HEK293 (cell line): ENCODE measurements around the gene FMNL3.

Source experiments
- CTCF ChIA-PET: fragments of 350-600 bp; formaldehyde crosslinking; extraction: SDS; loops from one replicate; lab custom pipeline; 2021; ENCODE audit warnings: antibody characterized with exemption; lab: Yijun Ruan, JAX
- POLR2A ChIA-PET: fragments of 300-600 bp; formaldehyde crosslinking; extraction: SDS; loops from one replicate; lab custom pipeline; 2020; ENCODE audit warnings: antibody characterized with exemption, inconsistent platforms; lab: Yijun Ruan, JAX
- H3K27ac ChIP-seq: fragments of 200-500 bp; sonication (Bioruptor generic); 2 replicates; pipeline ENCODE4 v1.5.1; 2014; ENCODE audit warnings: low read depth, low read length, control low read depth, inconsistent platforms; ENCODE audit errors: extremely low read depth
- H3K36me3 ChIP-seq, 2 experiments: fragments of 200-500 bp in 1 of 2; sonication (Bioruptor generic) in 1 of 2; 1 replicate in 1 of 2; 2 replicates in 1 of 2; pipeline ENCODE4 v1.5.1; 2014 to 2017; ENCODE audit warnings: inconsistent platforms in 2 of 2, low read length in 2 of 2; ENCODE audit not compliant: control insufficient read depth in 2 of 2, insufficient read depth in 1 of 2
- H3K4me1 ChIP-seq: fragments of 200-500 bp; sonication (Bioruptor generic); 2 replicates; pipeline ENCODE4 v1.5.1; 2014; ENCODE audit warnings: mild to moderate bottlenecking, low read length, inconsistent platforms; ENCODE audit not compliant: control insufficient read depth, insufficient read depth
- H3K4me3 ChIP-seq: 2 replicates; pipeline ENCODE4 v1.5.1; 2011; ENCODE audit warnings: low read depth, mild to moderate bottlenecking, control low read depth, low read length, moderate library complexity
- H3K9me3 ChIP-seq: fragments of 200-500 bp; sonication (Bioruptor generic); 2 replicates; pipeline ENCODE4 v1.5.1; 2014; ENCODE audit warnings: low read depth, low read length, inconsistent platforms; ENCODE audit not compliant: control insufficient read depth, insufficient read depth
- GLIS1 ChIP-seq: fragments of 450-650 bp; formaldehyde crosslinking; IDR thresholded peaks from 2 replicates; pipeline ENCODE4 v1.5.1; 2016; ENCODE audit warnings: missing biosample characterization, missing genetic modification characterization
- KLF1 ChIP-seq: fragments of 450-650 bp; formaldehyde crosslinking; IDR thresholded peaks from 2 replicates; pipeline ENCODE4 v1.5.1; 2016; ENCODE audit warnings: missing biosample characterization, missing genetic modification characterization
- KLF16 ChIP-seq: fragments of 450-650 bp; formaldehyde crosslinking; IDR thresholded peaks from 2 replicates; pipeline ENCODE4 v1.5.1; 2017; ENCODE audit warnings: missing biosample characterization, missing genetic modification characterization
- ZBTB21 ChIP-seq: fragments of 450-650 bp; formaldehyde crosslinking; IDR thresholded peaks from 2 replicates; pipeline ENCODE4 v1.5.1; 2017; ENCODE audit warnings: missing biosample characterization, missing genetic modification characterization
- ZBTB6 ChIP-seq: fragments of 450-650 bp; formaldehyde crosslinking; IDR thresholded peaks from 2 replicates; pipeline ENCODE4 v1.5.1; 2017; ENCODE audit warnings: missing biosample characterization, missing genetic modification characterization
- ZFP69B ChIP-seq: fragments of 450-650 bp; formaldehyde crosslinking; IDR thresholded peaks from 2 replicates; pipeline ENCODE4 v1.5.1; 2016; ENCODE audit warnings: missing biosample characterization, missing genetic modification characterization
- ZNF114 ChIP-seq: fragments of 450-650 bp; formaldehyde crosslinking; IDR thresholded peaks from 2 replicates; pipeline ENCODE4 v1.5.0; 2017; ENCODE audit warnings: missing biosample characterization, missing genetic modification characterization
- ZNF146 ChIP-seq: fragments of 450-650 bp; formaldehyde crosslinking; IDR thresholded peaks from 2 replicates; pipeline ENCODE4 v1.5.1; 2016; ENCODE audit warnings: missing biosample characterization, missing genetic modification characterization
- ZNF16 ChIP-seq: fragments of 450-650 bp; formaldehyde crosslinking; IDR thresholded peaks from 2 replicates; pipeline ENCODE4 v1.5.1; 2016; ENCODE audit warnings: low read depth, missing biosample characterization, missing genetic modification characterization
- ZNF175 ChIP-seq: fragments of 450-650 bp; formaldehyde crosslinking; IDR thresholded peaks from 2 replicates; pipeline ENCODE4 v1.5.1; 2016; ENCODE audit warnings: missing biosample characterization, missing genetic modification characterization
- ZNF221 ChIP-seq: fragments of 450-650 bp; formaldehyde crosslinking; IDR thresholded peaks from 2 replicates; pipeline ENCODE4 v1.5.1; 2017; ENCODE audit warnings: missing biosample characterization, missing genetic modification characterization, borderline replicate concordance
- ZNF416 ChIP-seq: fragments of 450-650 bp; formaldehyde crosslinking; IDR thresholded peaks from 2 replicates; pipeline ENCODE4 v1.5.1; 2016; ENCODE audit warnings: missing biosample characterization, missing genetic modification characterization
- ZNF561 ChIP-seq: fragments of 450-650 bp; IDR thresholded peaks from 2 replicates; pipeline ENCODE4 v1.5.1; 2018; ENCODE audit warnings: missing biosample characterization, missing genetic modification characterization, borderline replicate concordance
- ZNF624 ChIP-seq: fragments of 450-650 bp; formaldehyde crosslinking; IDR thresholded peaks from 2 replicates; pipeline ENCODE4 v1.5.1; 2017; ENCODE audit warnings: missing biosample characterization, missing genetic modification characterization
- ZNF660 ChIP-seq: fragments of 450-650 bp; IDR thresholded peaks from 2 replicates; pipeline ENCODE4 v1.5.1; 2018; ENCODE audit warnings: missing biosample characterization, mild to moderate bottlenecking, missing genetic modification characterization
- TF ChIP-seq, protein P1 (sequence below): fragments of 450-650 bp; formaldehyde crosslinking; IDR thresholded peaks from 2 replicates; pipeline ENCODE4 v1.5.1; 2017; ENCODE audit warnings: missing biosample characterization, missing genetic modification characterization
- TF ChIP-seq, protein P2 (sequence below): fragments of 450-650 bp; formaldehyde crosslinking; conservative IDR thresholded peaks from 2 replicates; pipeline ENCODE4 v1.5.1; 2016; ENCODE audit warnings: low read depth, missing biosample characterization, missing genetic modification characterization

The FMNL3 gene

DNA sequence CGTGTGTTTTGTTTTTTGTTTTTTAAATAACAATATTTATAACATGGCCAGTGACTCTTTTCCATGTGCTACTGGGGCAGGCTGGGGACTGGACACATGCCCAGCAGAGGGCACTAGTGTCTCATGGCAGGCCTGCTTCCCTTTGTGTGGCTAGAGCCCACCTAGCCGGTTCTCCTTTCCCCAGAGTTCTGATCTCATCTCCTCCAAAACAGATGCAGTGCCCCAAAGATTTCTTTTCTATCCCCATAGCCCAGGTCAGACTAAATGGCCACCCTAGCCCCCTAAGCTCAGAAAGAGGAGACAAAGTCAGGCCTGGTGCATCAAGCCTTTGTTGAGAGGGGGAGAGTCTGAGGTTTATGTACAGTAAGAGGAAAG is 62.6 kb downstream of the FMNL3 start (continued):
- TF ChIP-seq ZNF221 (no peak), ZNF660 (peak; percentile 50; the same call in 1 of the 2 replicates)
- TF ChIP-seq, protein P1, sequence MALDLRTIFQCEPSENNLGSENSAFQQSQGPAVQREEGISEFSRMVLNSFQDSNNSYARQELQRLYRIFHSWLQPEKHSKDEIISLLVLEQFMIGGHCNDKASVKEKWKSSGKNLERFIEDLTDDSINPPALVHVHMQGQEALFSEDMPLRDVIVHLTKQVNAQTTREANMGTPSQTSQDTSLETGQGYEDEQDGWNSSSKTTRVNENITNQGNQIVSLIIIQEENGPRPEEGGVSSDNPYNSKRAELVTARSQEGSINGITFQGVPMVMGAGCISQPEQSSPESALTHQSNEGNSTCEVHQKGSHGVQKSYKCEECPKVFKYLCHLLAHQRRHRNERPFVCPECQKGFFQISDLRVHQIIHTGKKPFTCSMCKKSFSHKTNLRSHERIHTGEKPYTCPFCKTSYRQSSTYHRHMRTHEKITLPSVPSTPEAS (tag by site-specific recombination), result no peak

GRCh38 chr12:49643961-49644619 is 63.1 kb downstream of the FMNL3 start:
- Histone ChIP-seq H3K36me3 (peaks cover 4 to 64% of the 10 kb centered on the region in 2 experiments; a peak in 1 of 3 replicates), H3K4me1 (no peaks in the 10 kb centered on the region), H3K4me3 (no peak overlapping the region), H3K9me3 (no peaks in the 10 kb centered on the region), H3K27ac (no peak overlapping the region)
- TF ChIP-seq ZNF561 (tag by site-specific recombination) (no peak), ZNF175 (tag by site-specific recombination) (no peak), ZNF146 (tag by site-specific recombination) (no peak), ZBTB21 (tag by site-specific recombination) (no peak)
- TF ChIP-seq, protein P2, sequence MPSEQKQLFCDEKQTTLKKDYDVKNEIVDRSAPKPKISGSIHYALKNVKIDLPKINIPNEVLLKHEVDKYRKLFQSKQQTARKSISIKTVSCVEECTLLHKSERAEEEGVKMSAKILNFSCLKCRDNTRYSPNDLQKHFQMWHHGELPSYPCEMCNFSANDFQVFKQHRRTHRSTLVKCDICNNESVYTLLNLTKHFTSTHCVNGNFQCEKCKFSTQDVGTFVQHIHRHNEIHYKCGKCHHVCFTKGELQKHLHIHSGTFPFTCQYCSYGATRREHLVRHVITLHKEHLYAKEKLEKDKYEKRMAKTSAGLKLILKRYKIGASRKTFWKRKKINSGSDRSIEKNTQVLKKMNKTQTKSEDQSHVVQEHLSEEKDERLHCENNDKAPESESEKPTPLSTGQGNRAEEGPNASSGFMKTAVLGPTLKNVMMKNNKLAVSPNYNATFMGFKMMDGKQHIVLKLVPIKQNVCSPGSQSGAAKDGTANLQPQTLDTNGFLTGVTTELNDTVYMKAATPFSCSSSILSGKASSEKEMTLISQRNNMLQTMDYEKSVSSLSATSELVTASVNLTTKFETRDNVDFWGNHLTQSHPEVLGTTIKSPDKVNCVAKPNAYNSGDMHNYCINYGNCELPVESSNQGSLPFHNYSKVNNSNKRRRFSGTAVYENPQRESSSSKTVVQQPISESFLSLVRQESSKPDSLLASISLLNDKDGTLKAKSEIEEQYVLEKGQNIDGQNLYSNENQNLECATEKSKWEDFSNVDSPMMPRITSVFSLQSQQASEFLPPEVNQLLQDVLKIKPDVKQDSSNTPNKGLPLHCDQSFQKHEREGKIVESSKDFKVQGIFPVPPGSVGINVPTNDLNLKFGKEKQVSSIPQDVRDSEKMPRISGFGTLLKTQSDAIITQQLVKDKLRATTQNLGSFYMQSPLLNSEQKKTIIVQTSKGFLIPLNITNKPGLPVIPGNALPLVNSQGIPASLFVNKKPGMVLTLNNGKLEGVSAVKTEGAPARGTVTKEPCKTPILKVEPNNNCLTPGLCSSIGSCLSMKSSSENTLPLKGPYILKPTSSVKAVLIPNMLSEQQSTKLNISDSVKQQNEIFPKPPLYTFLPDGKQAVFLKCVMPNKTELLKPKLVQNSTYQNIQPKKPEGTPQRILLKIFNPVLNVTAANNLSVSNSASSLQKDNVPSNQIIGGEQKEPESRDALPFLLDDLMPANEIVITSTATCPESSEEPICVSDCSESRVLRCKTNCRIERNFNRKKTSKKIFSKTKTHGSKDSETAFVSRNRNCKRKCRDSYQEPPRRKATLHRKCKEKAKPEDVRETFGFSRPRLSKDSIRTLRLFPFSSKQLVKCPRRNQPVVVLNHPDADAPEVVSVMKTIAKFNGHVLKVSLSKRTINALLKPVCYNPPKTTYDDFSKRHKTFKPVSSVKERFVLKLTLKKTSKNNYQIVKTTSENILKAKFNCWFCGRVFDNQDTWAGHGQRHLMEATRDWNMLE, result no peak
- ChIA-PET POLR2A (interaction anchor here (0.6 kb wide), 1 partner anchor 115 kb away, joined by 5 read pairs; no protein-coding TSS in a partner anchor), CTCF (interaction anchor here (0.6 to 8.4 kb wide), 23 partner anchors 9 to 661 kb away, joined by 3 to 72 read pairs (median 4); partner anchors contain the start of gene FMNL3)

DNA sequence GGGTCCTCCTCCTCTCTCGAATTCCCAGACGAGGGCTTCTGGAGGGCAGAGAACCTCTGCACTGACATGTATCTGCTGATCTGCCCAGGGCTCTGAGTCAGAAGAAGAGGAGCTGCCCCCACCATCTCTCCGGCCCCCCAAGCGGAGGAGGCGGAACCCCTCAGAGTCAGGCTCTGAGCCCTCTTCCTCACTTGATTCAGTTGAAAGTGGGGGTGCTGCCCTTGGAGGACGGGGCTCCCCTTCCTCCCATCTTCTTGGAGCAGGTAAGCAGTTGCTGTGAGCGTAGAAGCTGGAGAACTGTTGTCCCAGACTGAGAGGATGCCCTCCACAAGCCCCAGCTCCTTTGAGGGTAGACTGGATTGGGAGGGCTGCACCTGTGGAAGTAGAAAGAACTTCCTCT is 64.1 kb downstream of the FMNL3 start:
- Histone ChIP-seq H3K36me3 (peaks cover 4 to 54% of the 10 kb centered on the region in 2 experiments; a peak in 1 of 3 replicates), H3K27ac (no peak overlapping the region), H3K9me3 (no peaks in the 10 kb centered on the region), H3K4me3 (no peak overlapping the region), H3K4me1 (no peaks in the 10 kb centered on the region)
- POLR2A ChIA-PET, result interaction anchor here (0.6 kb wide), 1 partner anchor 116 kb away, joined by 5 read pairs; no protein-coding TSS in a partner anchor
- TF ChIP-seq KLF16 (no peak), GLIS1 (no peak), ZNF416 (tag by site-specific recombination) (no peak), ZFP69B (no peak), ZNF16 (tag by site-specific recombination) (no peak), ZBTB6 (tag by site-specific recombination) (no peak), KLF1 (tag by site-specific recombination) (no peak), ZNF114 (tag by site-specific recombination) (no peak), ZNF624 (tag by site-specific recombination) (no peak)
- CTCF ChIA-PET, result interaction anchor here (0.7 to 8.4 kb wide), 14 partner anchors 8 to 1763 kb away, joined by 3 to 72 read pairs (median 6); partner anchors contain the start of gene FMNL3
